Right lobe of liver (tissue), 6 donors: ENCODE data around the gene KLK8. TPM values are rescaled to one million over a fixed set of nuclear protein-coding genes. Genes with fewer than 3 reads are reported as not detected.

Experiments
- ATAC-seq, 4 donors: fragments of 200-7000 bp; cut with Tn5 transposase; one replicate each; pipeline ENCODE4 v1.9.1; 2020; ENCODE audit warnings: mild to moderate bottlenecking in 4 of 4, moderate library complexity in 4 of 4
- DNase-seq, 3 donors: peaks; one replicate each; pipeline ENCODE4 v3.0.0-alpha.2; 2020
- H3K27ac ChIP-seq, 3 donors: fragments of 200-600 bp; one replicate each; pipeline ENCODE4 v1.8.0; 2022
- H3K27me3 ChIP-seq, 2 donors: fragments of 200-600 bp; one replicate each; pipeline ENCODE4 v1.8.0; 2022
- H3K36me3 ChIP-seq, 4 donors: fragments of 200-600 bp; sonication (generic) in 1 of 4; one replicate each; pipeline versions ENCODE4 v1.5.1 to v1.8.0; 2017 to 2022; ENCODE audit warnings: control low read depth in 1 of 4
- H3K4me1 ChIP-seq, 4 donors: fragments of 200-600 bp; sonication (generic) in 1 of 4; one replicate each; pipeline versions ENCODE4 v1.5.1 to v1.8.0; 2017 to 2022; ENCODE audit warnings: control low read depth in 1 of 4
- H3K4me3 ChIP-seq, 3 donors: fragments of 200-600 bp; one replicate each; pipeline ENCODE4 v1.8.0; 2022
- H3K9me3 ChIP-seq, 4 donors: fragments of 200-600 bp; sonication (generic) in 1 of 4; one replicate each; pipeline versions ENCODE4 v1.5.1 to v1.8.0; 2017 to 2022; ENCODE audit warnings: control low read depth in 1 of 4
- CTCF ChIP-seq, 4 donors: fragments of 200-600 bp in 3 of 4; fragments of 450-650 bp in 1 of 4; IDR thresholded peaks; one replicate each; pipeline versions ENCODE4 v1.5.1 to v1.8.0; 2016 to 2022; ENCODE audit warnings: antibody characterized with exemption in 4 of 4, mild to moderate bottlenecking in 2 of 4
- POLR2A ChIP-seq: fragments of 450-650 bp; IDR thresholded peaks from one replicate; pipeline ENCODE4 v1.6.1; 2017; ENCODE audit warnings: antibody characterized with exemption, mild to moderate bottlenecking
- WGBS: methylation state at CpG from one replicate; pipeline ENCODE4 v1.1.6; 2018; ENCODE audit warnings: low coverage, low lambda C conversion rate; ENCODE audit not compliant: insufficient coverage; ENCODE audit errors: missing lambda C conversion rate; 5-methylcytosine and 5-hydroxymethylcytosine counted together
- intact Hi-C, 2 donors: fragments of 100-400 bp; cut with DNase I; formaldehyde crosslinking; loops; one replicate each; pipeline versions ENCODE4 v1.11.2 to v1.14.1; 2022
- long read RNA-seq: library from polyadenylated mRNA; unstranded; transcript quantifications from one replicate; pipeline ENCODE4 v2.0.0, GENCODE V29; 2019
- total RNA-seq, 6 experiments: library from RNA; depleted of rRNA in 2 of 6; stranded (reverse); fragments of >200 nt in 2 of 6; fragmentation: NEBNext Ultra II Directional in 3 of 6; extraction: Animal tissue kit (Norgen Biotek cat#: 25700) in 3 of 6; gene quantifications; one replicate each; pipeline versions ENCODE4 v1.1.0 to v1.2.4, GENCODE V29; 2016 to 2023
- donor health status: DM: no; HTN: yes; CAD: no.
- donor health status: DM: no; HTN: no; CAD: no.
- donor health status: DM: no; HTN: no; CAD: no.
- donor health status: DM: no; HTN: yes; CAD: no.
- donor health status: DM: no; HTN: yes; CAD: no.

Gene KLK8
- not detected for total RNA-seq
- long read RNA-seq, result 0 reads

GRCh38 chr19:51001515-51001914 is at the start of gene KLK8:
KLK8 (minus strand) TSS chr19:51001604; CDS start chr19:51001167, 437 bp downstream.
- Histone ChIP-seq H3K4me3 (no peak within 1 kb of the TSS), H3K36me3 (no peaks in the 10 kb centered on the region), H3K27ac (no peak within 1 kb of the TSS), H3K27me3 (no peaks in the 10 kb centered on the region), H3K4me1 (no peaks in the 10 kb centered on the region), H3K9me3 (no peaks in the 10 kb centered on the region)
- 22% methylated on average over 6 of the region's 7 CpGs for WGBS
- intact Hi-C loops, result no loop called here
- ATAC-seq, result no peak
- TF ChIP-seq CTCF (IDR thresholded peaks at IDR 0.05) (no peak), POLR2A (no peak)
- no peak for DNase-seq

DNA sequence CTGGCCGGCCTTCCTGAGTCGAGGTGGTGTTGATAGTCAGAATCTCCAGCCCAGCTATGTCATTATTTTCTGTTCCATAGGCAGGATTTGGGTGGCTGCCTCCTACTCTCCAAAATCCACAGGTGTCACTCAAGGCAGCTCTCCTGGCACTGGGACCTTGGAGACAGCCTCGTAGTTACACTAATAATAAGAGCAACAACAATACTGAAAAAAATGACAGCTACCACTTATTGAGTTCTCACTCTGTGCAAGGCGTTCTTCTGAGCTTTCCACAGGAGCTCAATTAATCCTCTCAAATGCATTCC is 45.6 kb upstream of the KLK8 start:
- WGBS, result 6% methylated on average over 4 of the region's 4 CpGs
- Histone ChIP-seq H3K9me3 (no peaks in the 10 kb centered on the region), H3K4me1 (no peaks in the 10 kb centered on the region), H3K27ac (no peak overlapping the region), H3K4me3 (no peak overlapping the region), H3K36me3 (no peaks in the 10 kb centered on the region), H3K27me3 (no peaks in the 10 kb centered on the region)
- ATAC-seq, result no peak
- intact Hi-C loops, result no loop called here
- no peak for TF ChIP-seq CTCF (IDR thresholded peaks at IDR 0.05)
- TF ChIP-seq POLR2A, result no peak
- no peak for DNase-seq

DNA sequence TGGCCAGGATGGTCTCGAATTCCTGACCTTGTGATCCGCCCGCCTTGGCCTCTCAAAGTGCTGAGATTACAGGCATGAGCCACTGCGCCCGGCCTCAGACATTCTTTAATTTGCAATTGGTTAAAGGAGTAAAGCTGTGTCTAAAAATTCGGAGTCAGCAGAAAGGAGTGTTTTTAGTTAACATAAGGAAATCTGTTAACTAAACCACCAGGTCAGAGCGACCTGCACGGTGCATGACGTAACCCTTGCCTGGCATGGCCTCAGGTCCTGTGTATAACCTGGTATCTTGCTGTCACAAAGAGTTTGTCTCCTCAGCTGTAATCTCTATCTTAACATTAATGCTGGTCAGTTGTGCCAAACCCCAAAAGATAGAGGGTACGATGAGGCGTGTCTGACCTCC is 42.9 kb upstream of the KLK8 start:
- H3K36me3 ChIP-seq, result no peaks in the 10 kb centered on the region
- no peaks in the 10 kb centered on the region for H3K4me1 ChIP-seq
- no peaks in the 10 kb centered on the region for H3K9me3 ChIP-seq
- intact Hi-C loops, result no loop called here
- H3K27ac ChIP-seq, result no peak overlapping the region
- H3K27me3 ChIP-seq, result no peaks in the 10 kb centered on the region
- 78% methylated on average over 11 of the region's 11 CpGs for WGBS
- no peak for TF ChIP-seq CTCF (IDR thresholded peaks at IDR 0.05)
- no peak for TF ChIP-seq POLR2A
- DNase-seq, result no peak
- ATAC-seq, result no peak
- no peak overlapping the region for H3K4me3 ChIP-seq

GRCh38 chr19:51043497-51043896 is 42.1 kb upstream of the KLK8 start:
- no peaks in the 10 kb centered on the region for H3K36me3 ChIP-seq
- intact Hi-C loops, result no loop called here
- H3K4me3 ChIP-seq, result no peak overlapping the region
- no peak overlapping the region for H3K27ac ChIP-seq
- 67% methylated on average over 6 of the region's 9 CpGs for WGBS
- ATAC-seq (no peak), DNase-seq (no peak)
- no peaks in the 10 kb centered on the region for H3K4me1 ChIP-seq
- no peak for TF ChIP-seq POLR2A
- no peak for TF ChIP-seq CTCF (IDR thresholded peaks at IDR 0.05)
- no peaks in the 10 kb centered on the region for H3K27me3 ChIP-seq
- H3K9me3 ChIP-seq, result no peaks in the 10 kb centered on the region

GRCh38 chr19:51040151-51040550 is 38.7 kb upstream of the KLK8 start:
- ATAC-seq (no peak), DNase-seq (no peak)
- H3K27me3 ChIP-seq, result no peaks in the 10 kb centered on the region
- no peaks in the 10 kb centered on the region for H3K36me3 ChIP-seq
- 73% methylated on average over 6 of the region's 6 CpGs for WGBS
- no peaks in the 10 kb centered on the region for H3K4me1 ChIP-seq
- no peaks in the 10 kb centered on the region for H3K9me3 ChIP-seq
- TF ChIP-seq POLR2A, result no peak
- no peak for TF ChIP-seq CTCF (IDR thresholded peaks at IDR 0.05)
- intact Hi-C loops, result no loop called here
- no peak overlapping the region for H3K4me3 ChIP-seq
- no peak overlapping the region for H3K27ac ChIP-seq
